ENCODE results near the gene SGCE.

GRCh38 chr7:94701555-94701973, 45.6 kb upstream of the SGCE start:
- no peak for TF ChIP-seq CTCF (conservative IDR thresholded peaks at IDR 0.05 in 1 of 2, IDR thresholded peaks at IDR 0.05 in 1 of 2; ENCODE audit: extremely low read depth in 1 of 2, insufficient read depth in 1 of 2, low read depth in 1 of 2, low read length in 2 of 2)
- TF ChIP-seq EZH2 (IDR thresholded peaks at IDR 0.05; ENCODE audit: borderline replicate concordance, low read length) = no peak

Data from mammary epithelial cell (primary cell).